Suppressor macrophage treated with lipopolysaccharide for 4 hours (primary cell): ENCODE measurements around the gene RNF227.
"Not testable (repeated sequence)": the region's sequence is repeated elsewhere in the genome, so short reads cannot be mapped to it uniquely, and the experiment has no call there.

Source experiments
- DNase-seq: peaks from one replicate; pipeline ENCODE4 v3.0.0-alpha.2; 2020

The RNF227 gene

GRCh38 chr17:7915611-7916384 is at the start of gene RNF227:
TSS of gene RNF227 (minus strand) at chr17:7916289. CDS start at chr17:7916195, 94 bp downstream.
- DNase-seq: peak; percentile 82

- no peak for DNase-seq
Measured at GRCh38 chr17:7961421-7961820, 45.3 kb upstream of the RNF227 start.

- peak; percentile 14 for DNase-seq
Measured at GRCh38 chr17:7959503-7960253, 43.6 kb upstream of the RNF227 start.

- DNase-seq: no peak
Measured at GRCh38 chr17:7956228-7956965, 40.3 kb upstream of the RNF227 start.

- DNase-seq: no peak
Measured at GRCh38 chr17:7955414-7956227, 39.5 kb upstream of the RNF227 start.

GRCh38 chr17:7953266-7953665 is 37.2 kb upstream of the RNF227 start:
- not testable (repeated sequence) for DNase-seq

GRCh38 chr17:7951143-7951792 is 35.2 kb upstream of the RNF227 start:
- no peak for DNase-seq

- DNase-seq: no peak
Measured at GRCh38 chr17:7950578-7950977, 34.5 kb upstream of the RNF227 start.

GRCh38 chr17:7947651-7948050 is 31.6 kb upstream of the RNF227 start:
- no peak for DNase-seq

- DNase-seq: no peak
Measured at GRCh38 chr17:7946441-7946840, 30.4 kb upstream of the RNF227 start.

- DNase-seq: no peak
Measured at GRCh38 chr17:7945651-7946050, 29.6 kb upstream of the RNF227 start.

- no peak for DNase-seq
Measured at GRCh38 chr17:7944326-7944725, 28.2 kb upstream of the RNF227 start.

GRCh38 chr17:7943291-7943690 is 27.2 kb upstream of the RNF227 start:
- no peak for DNase-seq

- DNase-seq: no peak
Measured at GRCh38 chr17:7940743-7941142, 24.7 kb upstream of the RNF227 start.

- DNase-seq: no peak
Measured at GRCh38 chr17:7940034-7940433, 23.9 kb upstream of the RNF227 start.

GRCh38 chr17:7935859-7936258 is 19.8 kb upstream of the RNF227 start:
- DNase-seq: no peak

GRCh38 chr17:7932949-7933348 is 16.9 kb upstream of the RNF227 start:
- peak; percentile 71 for DNase-seq

- peak; percentile 36 for DNase-seq
Measured at GRCh38 chr17:7932483-7932891, 16.4 kb upstream of the RNF227 start.

- peak; percentile 100 for DNase-seq
Measured at GRCh38 chr17:7931709-7932482, 15.8 kb upstream of the RNF227 start, which contains the start of the genes CNTROB and TRAPPC1. TSS of gene CNTROB (plus strand) at chr17:7932206. CDS start at chr17:7933080, 874 bp downstream. TSS of gene TRAPPC1 (minus strand) at chr17:7931946. CDS start at chr17:7931829, 117 bp downstream.

- DNase-seq: no peak
Measured at GRCh38 chr17:7930841-7931631, 14.9 kb upstream of the RNF227 start.
